Daoy (cell line): Measurements from ENCODE around the gene PRPS1. TPM values are rescaled to one million over a fixed set of nuclear protein-coding genes. Genes with fewer than 3 reads are reported as not detected.

Experiments used
- total RNA-seq: library from RNA; depleted of rRNA; stranded (reverse); fragments of >200 nt; shearing (Covaris generic); gene quantifications from 2 replicates; pipeline ENCODE4 v1.2.3, GENCODE V29; 2014; rRNA removed

Gene PRPS1
- total RNA-seq, 1 experiment from 2014 or later, result 79.3 TPM

Other genes with a start within 250 kb of the PRPS1 start
- gene FRMPD3, start 178.9 kb upstream of the PRPS1 start, total RNA-seq, result 0.11 and 0.15 TPM in 2 replicates
- 14.0 and 33.1 TPM in 2 replicates for gene TSC22D3, start 147.3 kb downstream of the PRPS1 start, total RNA-seq
- gene NCBP2L, start 149.2 kb downstream of the PRPS1 start, total RNA-seq, result not detected in 2 replicates
- gene MID2, start 197.4 kb downstream of the PRPS1 start, total RNA-seq, result 3.4 and 7.3 TPM in 2 replicates